HepG2 (cell line): Measurements from ENCODE around the gene CD248. TPM values are rescaled to one million over a fixed set of nuclear protein-coding genes. Genes with fewer than 3 reads are reported as not detected.

Source experiments
- ATAC-seq: fragments of 200-7000 bp; cut with Tn5 transposase; 3 replicates; pipeline ENCODE4 v1.9.1; 2020; ENCODE audit warnings: mild to moderate bottlenecking, moderate library complexity
- BruUV-seq: library from RNA; stranded (reverse); fragments of 400-500 nt; replicated peaks from 2 replicates; lab custom pipeline; 2021; lab: Mats Ljungman, UMichigan
- CTCF ChIA-PET: fragments of 300-600 bp; formaldehyde crosslinking; extraction: SDS; loops from one replicate; lab custom pipeline; 2021; ENCODE audit warnings: low total read pairs, inconsistent platforms, low intra/inter-chr PET ratio; lab: Yijun Ruan, JAX
- POLR2A ChIA-PET: fragments of 350-600 bp; sonication (Branson Sonifier 250); formaldehyde crosslinking; loops from one replicate; lab custom pipeline; 2020; ENCODE audit warnings: antibody characterized with exemption, inconsistent platforms; lab: Yijun Ruan, JAX
- DNase-seq: peaks from one replicate; pipeline ENCODE4 v3.0.0-alpha.2; 2015; ENCODE audit warnings: low spot score
- FAIRE-seq: peaks from 3 replicates; lab custom pipeline; 2011; peaks lifted over from hg19 to GRCh38; lab: Jason Lieb, UNC
- H2AFZ ChIP-seq: one replicate; pipeline ENCODE4 v1.6.1; 2011; ENCODE audit warnings: low read length, inconsistent platforms
- H3K27ac ChIP-seq: fragments of 300-600 bp; 3 replicates; pipeline ENCODE4 v1.8.0; 2011; ENCODE audit warnings: mixed run types, mild to moderate bottlenecking, mixed read lengths, low read length, inconsistent platforms; ENCODE audit not compliant: insufficient read depth; ENCODE audit errors: extremely low read length
- H3K27me3 ChIP-seq, 2 experiments: fragments of 200-600 bp in 1 of 2; 2 replicates in 1 of 2; 3 replicates in 1 of 2; pipeline versions ENCODE4 v1.6.0 to v1.8.0; 2011; ENCODE audit warnings: low read length in 2 of 2, mild to moderate bottlenecking in 2 of 2, moderate library complexity in 2 of 2, inconsistent platforms in 1 of 2; ENCODE audit not compliant: insufficient read depth in 2 of 2, control insufficient read depth in 1 of 2
- H3K36me3 ChIP-seq, 2 experiments: fragments of 200-600 bp in 1 of 2; replicated peaks in 1 of 2; 2 replicates in 1 of 2; 3 replicates in 1 of 2; pipeline versions ENCODE4 v1.5.1 to v1.8.0; 2011; ENCODE audit warnings: low read length in 2 of 2, inconsistent platforms in 1 of 2; ENCODE audit not compliant: insufficient read depth in 2 of 2, control insufficient read depth in 1 of 2
- H3K4me1 ChIP-seq: 2 replicates; pipeline ENCODE4 v1.5.1; 2012; ENCODE audit warnings: low read length, inconsistent platforms; ENCODE audit not compliant: insufficient read depth
- H3K4me2 ChIP-seq: 2 replicates; pipeline ENCODE4 v1.6.0; 2011; ENCODE audit warnings: low read depth, low read length, inconsistent platforms
- H3K4me3 ChIP-seq, 3 experiments: fragments of 200-600 bp in 1 of 3; sonication (generic), shearing (Covaris generic) in 1 of 3; replicated peaks in 1 of 3; 2 replicates each; pipeline ENCODE4 v1.5.1; 2011 to 2016; ENCODE audit warnings: low read length in 3 of 3, inconsistent platforms in 2 of 3, low read depth in 2 of 3, mild to moderate bottlenecking in 2 of 3, control low read depth in 1 of 3, mixed read lengths in 1 of 3; ENCODE audit not compliant: insufficient read depth in 1 of 3
- H3K79me2 ChIP-seq: one replicate; pipeline ENCODE4 v1.6.1; 2011; ENCODE audit warnings: low read length, inconsistent platforms; ENCODE audit not compliant: insufficient read depth
- H3K9ac ChIP-seq: 2 replicates; pipeline ENCODE4 v1.6.0; 2011; ENCODE audit warnings: mild to moderate bottlenecking, low read depth, low read length, inconsistent platforms; ENCODE audit not compliant: insufficient read depth
- H3K9me3 ChIP-seq: 2 replicates; pipeline ENCODE4 v1.5.1; 2012; ENCODE audit warnings: mild to moderate bottlenecking, low read length
- H4K20me1 ChIP-seq: 2 replicates; pipeline ENCODE4 v1.6.0; 2011; ENCODE audit warnings: inconsistent platforms, mild to moderate bottlenecking, low read length, moderate library complexity; ENCODE audit not compliant: insufficient read depth
- EED ChIP-seq: sonication (generic); formaldehyde crosslinking; IDR thresholded peaks from 2 replicates; pipeline ENCODE4 v1.5.0; 2020; ENCODE audit warnings: mild to moderate bottlenecking, missing genetic modification reagents
- FOXP1 ChIP-seq, 2 experiments: fragments of 450-650 bp in 1 of 2; IDR thresholded peaks; 2 replicates each; pipeline ENCODE4 v1.6.1; 2017 to 2018; ENCODE audit warnings: antibody characterized with exemption in 1 of 2
- GLI4 ChIP-seq: sonication (generic); formaldehyde crosslinking; IDR thresholded peaks from 2 replicates; pipeline ENCODE4 v1.5.1; 2020; ENCODE audit warnings: missing genetic modification reagents, mild to moderate bottlenecking, moderate library complexity, borderline replicate concordance
- LCORL ChIP-seq, 2 experiments: fragments of 450-650 bp in 1 of 2; sonication (generic) in 1 of 2; formaldehyde crosslinking in 1 of 2; IDR thresholded peaks; 2 replicates each; pipeline versions ENCODE4 v1.5.0 to v1.6.1; 2017 to 2020; ENCODE audit warnings: antibody characterized with exemption in 1 of 2, missing genetic modification reagents in 1 of 2
- ZNF343 ChIP-seq: sonication (generic); formaldehyde crosslinking; IDR thresholded peaks from 2 replicates; pipeline ENCODE4 v1.4.0; 2020; ENCODE audit warnings: mild to moderate bottlenecking, missing genetic modification reagents
- ZNF563 ChIP-seq: sonication (generic); formaldehyde crosslinking; IDR thresholded peaks from 2 replicates; pipeline ENCODE4 v1.8.0; 2022; ENCODE audit warnings: mild to moderate bottlenecking, moderate library complexity, missing genetic modification reagents
- ZNF772 ChIP-seq: sonication (generic); formaldehyde crosslinking; IDR thresholded peaks from 2 replicates; pipeline ENCODE4 v1.5.0; 2020; ENCODE audit warnings: mild to moderate bottlenecking, missing genetic modification reagents
- WGBS: methylation state at CpG from one replicate; pipeline ENCODE4 v1.1.6; 2017; ENCODE audit warnings: low lambda C conversion rate; 5-methylcytosine and 5-hydroxymethylcytosine counted together
- in situ Hi-C: cut with HindIII; loops from 2 replicates; pipeline ENCODE4 v1.10.0; 2017; ENCODE audit warnings: low pct_unique_long_range_greater_than_20kb; ENCODE audit not compliant: extremely low pct_ligation_motif_present
- intact Hi-C: fragments of 100-400 bp; cut with micrococcal nuclease; formaldehyde crosslinking; loops from one replicate; pipeline ENCODE4 v1.10.0; 2022; ENCODE audit not compliant: unreplicated experiment
- polyA plus RNA-seq, 8 experiments: library from polyadenylated mRNA; depleted of rRNA in 3 of 8; stranded (reverse) in 7 of 8; unstranded in 1 of 8; fragments of >200 nt; fragmentation: Illumina TruSeq in 4 of 8; extraction: Trizol in 4 of 8; gene quantifications; 2 replicates each; pipeline versions ENCODE4 v1.2.1 to v1.2.3, GENCODE V29; 2011 to 2016; ENCODE audit warnings: low read depth in 4 of 8, missing spikeins in 1 of 8, mixed read lengths in 1 of 8; ENCODE audit not compliant: insufficient read depth in 1 of 8
- total RNA-seq, 5 experiments: library from RNA; depleted of rRNA; stranded (reverse); fragments of >200 nt; fragmentation: Illumina TruSeq; extraction: Trizol; gene quantifications; 2 replicates each; pipeline ENCODE4 v1.2.3, GENCODE V29; 2016; ENCODE audit warnings: low read depth in 1 of 5
- TF ChIP-seq, protein P1 (sequence below): sonication (generic); formaldehyde crosslinking; IDR thresholded peaks from 2 replicates; pipeline ENCODE4 v1.4.0; 2020; ENCODE audit warnings: mild to moderate bottlenecking, missing genetic modification reagents
- TF ChIP-seq, protein P2 (sequence below): sonication (generic); formaldehyde crosslinking; IDR thresholded peaks from 2 replicates; pipeline ENCODE4 v1.5.1; 2020; ENCODE audit warnings: mild to moderate bottlenecking, missing genetic modification reagents, moderate library complexity

CD248 gene
- total and polyA plus RNA-seq, 2 of the 13 experiments (the other 11 are each of a cell fraction or from before 2014, with no cell fraction given): 0.25 to 0.35 TPM

DNA sequence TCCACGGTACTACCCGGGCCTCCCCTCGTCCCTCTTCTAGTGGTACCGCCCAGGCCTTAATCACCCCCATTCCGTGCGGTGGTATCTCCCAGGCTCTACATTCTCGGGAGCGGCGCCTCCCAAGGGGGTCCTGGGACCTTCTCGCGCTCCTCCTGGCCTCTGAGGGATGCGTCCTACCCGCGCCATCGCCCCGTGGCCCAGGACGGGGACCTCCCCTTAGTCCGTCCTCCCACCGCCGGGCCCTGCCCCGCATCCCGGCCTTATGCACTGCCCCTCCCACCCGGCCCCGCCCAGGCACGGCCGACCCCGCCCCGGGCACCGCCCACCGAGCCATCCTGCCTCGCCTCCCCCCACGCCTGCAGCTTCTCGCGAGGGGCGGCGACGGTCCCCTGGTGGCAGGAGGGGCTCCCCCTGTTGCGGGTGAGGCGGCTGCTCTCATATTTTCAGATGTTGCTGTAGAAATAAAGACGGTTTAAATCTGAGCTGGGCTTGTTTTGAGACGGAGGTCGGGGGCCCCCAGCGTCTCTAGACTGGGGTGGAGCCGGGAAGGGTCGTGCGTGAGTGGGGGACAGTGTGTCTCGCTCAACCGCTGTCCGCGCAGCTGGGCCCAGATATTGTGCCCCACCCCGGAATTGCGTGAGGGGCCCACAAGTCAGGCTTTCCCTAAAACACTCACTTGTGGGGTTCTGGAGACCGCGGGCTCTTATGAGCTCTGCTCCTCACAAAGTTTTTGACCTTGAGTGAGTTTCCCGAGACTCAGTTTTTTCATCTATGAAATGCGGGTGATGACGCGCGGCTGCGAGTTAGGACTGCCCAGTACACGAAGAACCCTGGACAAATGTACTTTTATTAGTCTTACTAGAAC is 49.2 kb downstream of the CD248 start:
- H3K4me1 ChIP-seq: peaks cover 13% of the 10 kb centered on the region
- H3K79me2 ChIP-seq: peaks cover 24% of the 10 kb centered on the region
- H3K9me3 ChIP-seq: no peaks in the 10 kb centered on the region
- in situ Hi-C loops: no loop called here
- ChIA-PET POLR2A (interaction anchor here (0.7 to 4.0 kb wide), 8 partner anchors 14 to 215 kb away, joined by 3 to 31 read pairs (median 6); partner anchors contain the start of genes SF3B2 and YIF1A), CTCF (no interaction called here)
- H3K9ac ChIP-seq: peak overlapping the region; percentile 93
- 22% methylated on average over 40 of the region's 61 CpGs for WGBS
- peaks cover 10% of the 10 kb centered on the region for H4K20me1 ChIP-seq
- ATAC-seq (peak; percentile 65), FAIRE-seq (no peak), DNase-seq (peak; percentile 57)
- peak overlapping the region; percentile 72 to 98 (median 89) for H3K4me3 ChIP-seq
- H3K27ac ChIP-seq: peak overlapping the region; percentile 78
- TSS peak; percentile 63 for BruUV-seq
- H3K27me3 ChIP-seq: no peaks in the 10 kb centered on the region; a peak in 1 of 5 replicates
- H2AFZ ChIP-seq: peak overlapping the region; percentile 88
- H3K4me2 ChIP-seq: peak overlapping the region; percentile 95
- peaks cover 12 to 16% of the 10 kb centered on the region in 2 experiments; a peak in 4 of 5 replicates for H3K36me3 ChIP-seq
- intact Hi-C loops: loop anchor here (2.0 kb wide), 1 partner anchor 21 kb away; the partner anchor contains the start of gene YIF1A
- TF ChIP-seq FOXP1 (IDR thresholded peaks at IDR 0.05) (no peak), FOXP1 (CRISPR knock-in tag; IDR thresholded peaks at IDR 0.05) (no peak), GLI4 (CRISPR knock-in tag) (no peak), LCORL (IDR thresholded peaks at IDR 0.05) (no peak), LCORL (CRISPR knock-in tag; IDR thresholded peaks at IDR 0.05) (peak; percentile 18; the same call in 1 of the 2 replicates), ZNF772 (CRISPR knock-in tag) (no peak), EED (0 out of 2 replicates have a peak, but pooled peaks have one; percentile 5), ZNF563 (no peak), ZNF343 (CRISPR knock-in tag) (0 out of 2 replicates have a peak, but pooled peaks have one; percentile 12)
- TF ChIP-seq, protein P1, sequence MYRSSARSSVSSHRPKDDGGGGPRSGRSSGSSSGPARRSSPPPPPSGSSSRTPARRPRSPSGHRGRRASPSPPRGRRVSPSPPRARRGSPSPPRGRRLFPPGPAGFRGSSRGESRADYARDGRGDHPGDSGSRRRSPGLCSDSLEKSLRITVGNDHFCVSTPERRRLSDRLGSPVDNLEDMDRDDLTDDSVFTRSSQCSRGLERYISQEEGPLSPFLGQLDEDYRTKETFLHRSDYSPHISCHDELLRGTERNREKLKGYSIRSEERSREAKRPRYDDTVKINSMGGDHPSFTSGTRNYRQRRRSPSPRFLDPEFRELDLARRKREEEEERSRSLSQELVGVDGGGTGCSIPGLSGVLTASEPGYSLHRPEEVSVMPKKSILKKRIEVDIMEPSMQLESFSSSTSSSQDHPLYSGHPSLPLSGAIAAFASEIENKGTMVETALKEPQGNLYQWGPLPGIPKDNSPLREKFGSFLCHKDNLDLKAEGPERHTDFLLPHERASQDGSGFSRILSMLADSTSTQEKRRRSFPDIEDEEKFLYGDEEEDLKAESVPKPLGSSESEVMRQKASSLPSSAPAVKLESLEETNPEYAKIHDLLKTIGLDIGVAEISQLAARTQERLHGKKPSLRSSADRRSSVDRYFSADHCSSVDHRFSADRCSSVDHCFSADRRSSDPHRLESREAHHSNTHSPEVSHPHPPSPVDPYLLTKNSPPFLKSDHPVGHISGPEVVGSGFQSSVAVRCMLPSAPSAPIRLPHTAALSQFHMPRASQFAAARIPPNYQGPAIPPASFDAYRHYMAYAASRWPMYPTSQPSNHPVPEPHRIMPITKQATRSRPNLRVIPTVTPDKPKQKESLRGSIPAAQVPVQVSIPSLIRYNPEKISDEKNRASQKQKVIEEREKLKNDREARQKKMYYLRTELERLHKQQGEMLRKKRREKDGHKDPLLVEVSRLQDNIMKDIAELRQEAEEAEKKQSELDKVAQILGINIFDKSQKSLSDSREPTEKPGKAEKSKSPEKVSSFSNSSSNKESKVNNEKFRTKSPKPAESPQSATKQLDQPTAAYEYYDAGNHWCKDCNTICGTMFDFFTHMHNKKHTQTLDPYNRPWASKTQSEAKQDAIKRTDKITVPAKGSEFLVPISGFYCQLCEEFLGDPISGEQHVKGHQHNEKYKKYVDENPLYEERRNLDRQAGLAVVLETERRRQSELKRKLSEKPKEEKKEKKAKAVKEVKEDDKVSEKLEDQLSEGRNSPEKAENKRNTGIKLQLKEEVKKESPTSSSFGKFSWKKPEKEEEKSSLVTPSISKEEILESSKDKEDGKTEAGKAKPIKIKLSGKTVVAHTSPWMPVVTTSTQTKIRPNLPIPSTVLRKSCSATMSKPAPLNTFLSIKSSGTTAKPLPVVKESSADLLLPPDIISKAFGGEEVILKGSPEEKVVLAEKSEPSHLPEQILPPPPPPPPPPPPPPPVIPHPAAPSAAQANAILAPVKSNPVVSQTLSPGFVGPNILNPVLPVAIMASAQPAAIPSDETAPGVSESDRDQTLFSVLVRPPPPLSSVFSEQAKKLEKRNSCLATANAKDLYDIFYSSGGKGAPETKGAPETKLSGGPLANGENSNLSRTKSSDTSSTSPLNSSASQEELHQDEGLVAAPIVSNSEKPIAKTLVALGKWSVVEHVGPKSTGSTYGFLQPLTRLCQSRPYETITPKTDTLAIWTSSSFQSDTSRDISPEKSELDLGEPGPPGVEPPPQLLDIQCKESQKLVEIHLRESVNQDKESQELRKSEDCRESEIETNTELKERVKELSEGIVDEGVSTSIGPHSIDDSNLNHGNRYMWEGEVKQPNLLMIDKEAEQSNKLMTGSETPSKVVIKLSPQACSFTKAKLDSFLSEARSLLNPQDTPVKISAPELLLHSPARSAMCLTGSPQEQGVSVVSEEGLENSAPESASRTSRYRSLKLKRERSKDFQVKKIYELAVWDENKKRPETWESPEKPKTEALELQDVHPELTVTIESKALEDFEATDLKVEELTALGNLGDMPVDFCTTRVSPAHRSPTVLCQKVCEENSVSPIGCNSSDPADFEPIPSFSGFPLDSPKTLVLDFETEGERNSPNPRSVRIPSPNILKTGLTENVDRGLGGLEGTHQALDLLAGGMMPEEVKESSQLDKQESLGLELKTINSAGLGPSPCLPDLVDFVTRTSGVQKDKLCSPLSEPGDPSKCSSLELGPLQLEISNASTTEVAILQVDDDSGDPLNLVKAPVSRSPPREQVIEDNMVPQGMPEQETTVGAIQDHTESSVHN (CRISPR knock-in tag): no peak
- TF ChIP-seq, protein P2, sequence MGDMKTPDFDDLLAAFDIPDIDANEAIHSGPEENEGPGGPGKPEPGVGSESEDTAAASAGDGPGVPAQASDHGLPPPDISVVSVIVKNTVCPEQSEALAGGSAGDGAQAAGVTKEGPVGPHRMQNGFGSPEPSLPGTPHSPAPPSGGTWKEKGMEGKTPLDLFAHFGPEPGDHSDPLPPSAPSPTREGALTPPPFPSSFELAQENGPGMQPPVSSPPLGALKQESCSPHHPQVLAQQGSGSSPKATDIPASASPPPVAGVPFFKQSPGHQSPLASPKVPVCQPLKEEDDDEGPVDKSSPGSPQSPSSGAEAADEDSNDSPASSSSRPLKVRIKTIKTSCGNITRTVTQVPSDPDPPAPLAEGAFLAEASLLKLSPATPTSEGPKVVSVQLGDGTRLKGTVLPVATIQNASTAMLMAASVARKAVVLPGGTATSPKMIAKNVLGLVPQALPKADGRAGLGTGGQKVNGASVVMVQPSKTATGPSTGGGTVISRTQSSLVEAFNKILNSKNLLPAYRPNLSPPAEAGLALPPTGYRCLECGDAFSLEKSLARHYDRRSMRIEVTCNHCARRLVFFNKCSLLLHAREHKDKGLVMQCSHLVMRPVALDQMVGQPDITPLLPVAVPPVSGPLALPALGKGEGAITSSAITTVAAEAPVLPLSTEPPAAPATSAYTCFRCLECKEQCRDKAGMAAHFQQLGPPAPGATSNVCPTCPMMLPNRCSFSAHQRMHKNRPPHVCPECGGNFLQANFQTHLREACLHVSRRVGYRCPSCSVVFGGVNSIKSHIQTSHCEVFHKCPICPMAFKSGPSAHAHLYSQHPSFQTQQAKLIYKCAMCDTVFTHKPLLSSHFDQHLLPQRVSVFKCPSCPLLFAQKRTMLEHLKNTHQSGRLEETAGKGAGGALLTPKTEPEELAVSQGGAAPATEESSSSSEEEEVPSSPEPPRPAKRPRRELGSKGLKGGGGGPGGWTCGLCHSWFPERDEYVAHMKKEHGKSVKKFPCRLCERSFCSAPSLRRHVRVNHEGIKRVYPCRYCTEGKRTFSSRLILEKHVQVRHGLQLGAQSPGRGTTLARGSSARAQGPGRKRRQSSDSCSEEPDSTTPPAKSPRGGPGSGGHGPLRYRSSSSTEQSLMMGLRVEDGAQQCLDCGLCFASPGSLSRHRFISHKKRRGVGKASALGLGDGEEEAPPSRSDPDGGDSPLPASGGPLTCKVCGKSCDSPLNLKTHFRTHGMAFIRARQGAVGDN: peak; percentile 26; the same call in 1 of the 2 replicates
